GM12874 (cell line): Measurements from ENCODE around the gene MLH1.

Source experiments
- TF ChIP-seq, protein P1 (sequence below): IDR thresholded peaks from 2 replicates; pipeline ENCODE4 v1.5.1; 2011; ENCODE audit warnings: low read depth, mild to moderate bottlenecking, control low read depth, low read length, moderate library complexity; ENCODE audit not compliant: insufficient read depth

The MLH1 gene

DNA sequence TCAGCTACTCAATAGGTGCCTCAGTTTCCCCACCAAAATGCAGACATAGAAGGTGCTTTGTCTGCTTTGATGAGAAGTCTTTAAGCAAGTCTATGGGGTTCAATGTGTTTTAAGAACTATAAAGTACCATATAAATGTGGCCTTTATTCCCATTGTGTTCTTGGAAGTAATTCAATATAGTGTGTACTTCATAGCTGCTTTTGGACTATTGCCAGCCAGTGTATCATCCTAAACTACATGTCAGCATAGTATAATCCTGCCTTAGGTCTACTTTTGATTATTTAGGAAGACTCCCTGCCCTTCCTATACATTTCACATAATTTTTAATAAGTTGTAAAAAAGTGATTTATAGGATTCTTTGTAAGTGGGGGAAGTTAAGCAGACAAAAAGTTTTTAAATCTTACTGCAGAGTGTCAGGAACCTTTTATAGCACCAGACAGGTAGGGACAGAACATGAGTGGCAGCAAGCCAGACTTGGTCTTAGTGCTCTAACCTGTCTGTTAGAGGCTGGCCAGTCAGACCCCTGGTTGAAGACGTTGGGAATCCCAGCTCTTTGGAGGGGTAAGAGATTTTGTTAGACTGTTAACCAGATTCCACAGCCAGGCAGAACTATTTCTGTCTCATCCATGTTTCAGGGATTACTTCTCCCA lies 48.4 kb downstream of the MLH1 start:
- TF ChIP-seq, protein P1, sequence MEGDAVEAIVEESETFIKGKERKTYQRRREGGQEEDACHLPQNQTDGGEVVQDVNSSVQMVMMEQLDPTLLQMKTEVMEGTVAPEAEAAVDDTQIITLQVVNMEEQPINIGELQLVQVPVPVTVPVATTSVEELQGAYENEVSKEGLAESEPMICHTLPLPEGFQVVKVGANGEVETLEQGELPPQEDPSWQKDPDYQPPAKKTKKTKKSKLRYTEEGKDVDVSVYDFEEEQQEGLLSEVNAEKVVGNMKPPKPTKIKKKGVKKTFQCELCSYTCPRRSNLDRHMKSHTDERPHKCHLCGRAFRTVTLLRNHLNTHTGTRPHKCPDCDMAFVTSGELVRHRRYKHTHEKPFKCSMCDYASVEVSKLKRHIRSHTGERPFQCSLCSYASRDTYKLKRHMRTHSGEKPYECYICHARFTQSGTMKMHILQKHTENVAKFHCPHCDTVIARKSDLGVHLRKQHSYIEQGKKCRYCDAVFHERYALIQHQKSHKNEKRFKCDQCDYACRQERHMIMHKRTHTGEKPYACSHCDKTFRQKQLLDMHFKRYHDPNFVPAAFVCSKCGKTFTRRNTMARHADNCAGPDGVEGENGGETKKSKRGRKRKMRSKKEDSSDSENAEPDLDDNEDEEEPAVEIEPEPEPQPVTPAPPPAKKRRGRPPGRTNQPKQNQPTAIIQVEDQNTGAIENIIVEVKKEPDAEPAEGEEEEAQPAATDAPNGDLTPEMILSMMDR = no peak

DNA sequence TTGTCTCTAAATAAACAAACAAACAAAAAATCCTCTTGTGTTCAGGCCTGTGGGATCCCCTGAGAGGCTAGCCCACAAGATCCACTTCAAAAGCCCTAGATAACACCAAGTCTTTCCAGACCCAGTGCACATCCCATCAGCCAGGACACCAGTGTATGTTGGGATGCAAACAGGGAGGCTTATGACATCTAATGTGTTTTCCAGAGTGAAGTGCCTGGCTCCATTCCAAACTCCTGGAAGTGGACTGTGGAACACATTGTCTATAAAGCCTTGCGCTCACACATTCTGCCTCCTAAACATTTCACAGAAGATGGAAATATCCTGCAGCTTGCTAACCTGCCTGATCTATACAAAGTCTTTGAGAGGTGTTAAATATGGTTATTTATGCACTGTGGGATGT lies 57.0 kb downstream of the MLH1 start:
- TF ChIP-seq, protein P1 = no peak

- TF ChIP-seq, protein P1 = no peak
Observed at GRCh38 chr3:37052860-37053259, 59.5 kb downstream of the MLH1 start.

GRCh38 chr3:37053337-37053736 lies 60.0 kb downstream of the MLH1 start:
- TF ChIP-seq, protein P1 = no peak

GRCh38 chr3:37053753-37054152 lies 60.4 kb downstream of the MLH1 start:
- TF ChIP-seq, protein P1 = no peak

- TF ChIP-seq, protein P1 = no peak
Observed at GRCh38 chr3:37054370-37054769, 61.1 kb downstream of the MLH1 start.

DNA sequence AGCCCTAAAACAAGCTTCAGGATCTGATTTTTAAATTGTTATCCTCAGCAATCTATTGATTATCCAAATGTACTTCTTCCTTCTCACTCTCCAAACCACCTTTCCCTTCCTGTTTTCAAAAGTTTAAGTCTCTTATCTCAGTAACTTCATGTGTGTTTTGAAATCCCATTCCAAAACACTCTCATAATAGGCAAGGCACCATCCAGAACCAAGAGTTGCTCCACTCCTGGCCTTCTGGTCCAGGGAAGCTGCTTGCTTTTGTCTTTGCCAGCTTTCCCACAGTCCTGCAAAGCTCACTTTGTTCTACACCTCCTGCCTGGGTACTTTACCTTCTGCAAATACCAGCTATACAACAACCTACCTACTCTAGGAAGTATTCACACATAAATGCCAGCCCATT lies 63.5 kb downstream of the MLH1 start:
- TF ChIP-seq, protein P1 = no peak
